Measurements from ENCODE around the gene TCEAL3. TPM values are rescaled to one million over a fixed set of nuclear protein-coding genes. Genes with fewer than 3 reads are reported as not detected.
"Not testable (repeated sequence)": the region's sequence is repeated elsewhere in the genome, so short reads cannot be mapped to it uniquely, and the experiment has no call there.

Gene TCEAL3
- total RNA-seq (2014; rRNA removed; shearing (Covaris generic)): 24.1 and 26.0 TPM in 2 replicates

- DNase-seq: peak; percentile 73 to 74
- no peaks in the 10 kb centered on the region for H3K9me3 ChIP-seq (replicated peaks)
These were observed at the start of gene TCEAL3 for GRCh38 chrX:103607364-103608305. Gene TCEAL3, plus strand, starts transcription at chrX:103607963. Its CDS starts 1,102 bp downstream, at chrX:103609065.

GRCh38 chrX:103560256-103560655, 47.5 kb upstream of the TCEAL3 start:
- H3K27me3 ChIP-seq: no peaks in the 10 kb centered on the region
- no peak overlapping the region for H3K4me3 ChIP-seq
- H3K4me1 ChIP-seq: peaks cover 12% of the 10 kb centered on the region
- no peaks in the 10 kb centered on the region for H3K9me3 ChIP-seq (replicated peaks)
- H3K36me3 ChIP-seq: no peaks in the 10 kb centered on the region
- DNase-seq: no peak
- H3K27ac ChIP-seq: no peak overlapping the region

More at GRCh38 chrX:103607364-103608305, at the start of gene TCEAL3:
- no peaks in the 10 kb centered on the region for H3K27me3 ChIP-seq
- H3K27ac ChIP-seq: peak within 1 kb of the TSS; percentile 77
- H3K4me1 ChIP-seq: no peaks in the 10 kb centered on the region
- peaks cover 4% of the 10 kb centered on the region; the same call in 1 of the 2 replicates for H3K36me3 ChIP-seq
- peak within 1 kb of the TSS; percentile 94 for H3K4me3 ChIP-seq

GRCh38 chrX:103562801-103563200, 45.0 kb upstream of the TCEAL3 start:
- Histone ChIP-seq H3K9me3 (replicated peaks) (no peaks in the 10 kb centered on the region), H3K27me3 (no peaks in the 10 kb centered on the region), H3K4me3 (no peak overlapping the region), H3K36me3 (no peaks in the 10 kb centered on the region), H3K27ac (no peak overlapping the region), H3K4me1 (peaks cover under 1% of the 10 kb centered on the region; the same call in 1 of the 2 replicates)
- no peak for DNase-seq

GRCh38 chrX:103565197-103565596, 42.6 kb upstream of the TCEAL3 start:
- Histone ChIP-seq H3K36me3 (no peaks in the 10 kb centered on the region), H3K27ac (no peak overlapping the region), H3K4me1 (no peaks in the 10 kb centered on the region; the same call in 1 of the 2 replicates), H3K4me3 (no peak overlapping the region), H3K9me3 (replicated peaks) (no peaks in the 10 kb centered on the region), H3K27me3 (no peaks in the 10 kb centered on the region)
- no peak for DNase-seq

- H3K27me3 ChIP-seq: no peaks in the 10 kb centered on the region
- no peaks in the 10 kb centered on the region for H3K9me3 ChIP-seq (replicated peaks)
- H3K27ac ChIP-seq: no peak overlapping the region
- no peaks in the 10 kb centered on the region for H3K36me3 ChIP-seq
- DNase-seq: peak in 1 of 2 experiments; percentile 45
- H3K4me1 ChIP-seq: peaks cover under 1% of the 10 kb centered on the region
- no peak overlapping the region for H3K4me3 ChIP-seq
These were observed 42.0 kb upstream of the TCEAL3 start for GRCh38 chrX:103565752-103566151.

- Histone ChIP-seq H3K9me3 (replicated peaks) (no peaks in the 10 kb centered on the region), H3K4me1 (peaks cover 26% of the 10 kb centered on the region)
- DNase-seq: peak in 1 of 2 experiments; percentile 45
These were observed 36.6 kb upstream of the TCEAL3 start for GRCh38 chrX:103571121-103571520.

GRCh38 chrX:103571726-103572125, 36.0 kb upstream of the TCEAL3 start:
- DNase-seq: peak in 1 of 2 experiments; percentile 73
- Histone ChIP-seq H3K4me3 (no peak overlapping the region), H3K4me1 (peaks cover 31% of the 10 kb centered on the region), H3K9me3 (replicated peaks) (no peaks in the 10 kb centered on the region), H3K27ac (peak overlapping the region; percentile 10; the same call in 1 of the 2 replicates), H3K36me3 (no peaks in the 10 kb centered on the region), H3K27me3 (no peaks in the 10 kb centered on the region)

More at GRCh38 chrX:103571121-103571520, 36.6 kb upstream of the TCEAL3 start:
- no peak overlapping the region for H3K4me3 ChIP-seq
- no peaks in the 10 kb centered on the region for H3K27me3 ChIP-seq
- H3K36me3 ChIP-seq: no peaks in the 10 kb centered on the region
- no peak overlapping the region for H3K27ac ChIP-seq

GRCh38 chrX:103573202-103573601, 34.6 kb upstream of the TCEAL3 start:
- Histone ChIP-seq H3K27me3 (no peaks in the 10 kb centered on the region), H3K27ac (no peak overlapping the region), H3K9me3 (replicated peaks) (no peaks in the 10 kb centered on the region), H3K4me3 (no peak overlapping the region), H3K4me1 (peaks cover 36% of the 10 kb centered on the region), H3K36me3 (no peaks in the 10 kb centered on the region)
- peak; percentile 43 to 65 for DNase-seq

- Histone ChIP-seq H3K27ac (no peak overlapping the region), H3K4me3 (peak overlapping the region; percentile 75), H3K27me3 (no peaks in the 10 kb centered on the region), H3K36me3 (peaks cover 14% of the 10 kb centered on the region), H3K4me1 (0 out of 2 replicates have a peak, but pooled peaks cover 3% of the 10 kb centered on the region), H3K9me3 (replicated peaks) (no peaks in the 10 kb centered on the region)
- DNase-seq: peak; percentile 19 to 66
These were observed 23.2 kb upstream of the TCEAL3 start for GRCh38 chrX:103584596-103584995.

GRCh38 chrX:103585411-103586313, 22.1 kb upstream of the TCEAL3 start, which contains the start of gene TCEAL4:
Gene TCEAL4, plus strand, starts transcription at chrX:103585515. Its CDS starts 1,161 bp downstream, at chrX:103586676.
- Histone ChIP-seq H3K9me3 (replicated peaks) (no peaks in the 10 kb centered on the region), H3K27me3 (no peaks in the 10 kb centered on the region), H3K27ac (peak within 1 kb of the TSS; percentile 64), H3K36me3 (peaks cover 14% of the 10 kb centered on the region), H3K4me1 (0 out of 2 replicates have a peak, but pooled peaks cover 3% of the 10 kb centered on the region), H3K4me3 (peak within 1 kb of the TSS; percentile 75)
- DNase-seq: peak; percentile 71 to 73

- no peaks in the 10 kb centered on the region for H3K9me3 ChIP-seq (replicated peaks)
- H3K4me1 ChIP-seq: 0 out of 2 replicates have a peak, but pooled peaks cover 3% of the 10 kb centered on the region
- H3K27me3 ChIP-seq: no peaks in the 10 kb centered on the region
- H3K27ac ChIP-seq: peak overlapping the region; percentile 64; the same call in 1 of the 2 replicates
- DNase-seq: no peak
- H3K4me3 ChIP-seq: peak overlapping the region; percentile 75
- H3K36me3 ChIP-seq: peaks cover 14% of the 10 kb centered on the region
These were observed 21.5 kb upstream of the TCEAL3 start for GRCh38 chrX:103586314-103586646.

- 0 out of 2 replicates have a peak, but pooled peaks cover 3% of the 10 kb centered on the region for H3K4me1 ChIP-seq
- DNase-seq: no peak
- H3K27ac ChIP-seq: no peak overlapping the region
These were observed 21.1 kb upstream of the TCEAL3 start for GRCh38 chrX:103586659-103587058.

GRCh38 chrX:103592295-103592694, 15.5 kb upstream of the TCEAL3 start:
- not testable (repeated sequence) for H3K4me1 ChIP-seq; H3K9me3 ChIP-seq (replicated peaks); DNase-seq; H3K27me3 ChIP-seq; H3K4me3 ChIP-seq; H3K27ac ChIP-seq
- peaks cover 37% of the 10 kb centered on the region for H3K36me3 ChIP-seq

More at GRCh38 chrX:103586659-103587058, 21.1 kb upstream of the TCEAL3 start:
- Histone ChIP-seq H3K36me3 (peaks cover 16% of the 10 kb centered on the region), H3K9me3 (replicated peaks) (no peaks in the 10 kb centered on the region), H3K4me3 (peak overlapping the region; percentile 75), H3K27me3 (no peaks in the 10 kb centered on the region)

- H3K4me3 ChIP-seq; H3K27ac ChIP-seq; H3K27me3 ChIP-seq; DNase-seq; H3K4me1 ChIP-seq; H3K9me3 ChIP-seq (replicated peaks): not testable (repeated sequence)
- H3K36me3 ChIP-seq: peaks cover 31% of the 10 kb centered on the region
These were observed 12.6 kb upstream of the TCEAL3 start for GRCh38 chrX:103595202-103595601.
